Measurements from ENCODE around the gene SLC22A14. TPM values are rescaled to one million over a fixed set of nuclear protein-coding genes. Genes with fewer than 3 reads are reported as not detected.

Gene SLC22A14
- total RNA-seq, 2 donors from 2014 or later: 0.41 TPM; not detected in 1

DNA sequence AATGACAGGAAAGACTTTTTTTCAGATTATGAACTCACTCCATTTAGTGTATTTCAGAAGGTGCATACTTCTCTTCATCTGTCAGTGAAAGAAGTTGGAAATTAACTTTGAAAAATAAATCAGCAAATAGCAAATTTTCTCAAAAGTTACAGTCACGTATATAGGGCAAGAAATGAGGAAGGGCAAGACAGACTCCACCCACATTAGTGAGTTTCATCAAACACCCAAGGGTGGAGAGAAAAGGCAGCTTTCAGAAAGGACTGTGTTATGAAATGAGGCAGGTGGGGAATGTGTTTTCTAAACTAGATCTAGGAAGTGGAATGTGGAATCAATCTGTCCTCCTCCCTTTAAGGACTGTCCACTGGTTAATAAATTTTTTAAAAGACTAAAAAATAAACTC is 13.6 kb upstream of the SLC22A14 start:
- no peaks in the 10 kb centered on the region for H3K4me1 ChIP-seq (ENCODE audit: control insufficient read depth in 1 of 2, low read depth in 2 of 2)
- no peak for ATAC-seq (ENCODE audit: insufficient number of reproducible peaks, low FRiP score, low read depth)
- no peak for DNase-seq (ENCODE audit: low spot score)
- no peak overlapping the region for H3K27ac ChIP-seq
- no peaks in the 10 kb centered on the region for H3K27me3 ChIP-seq (replicated peaks; ENCODE audit: insufficient read depth)
- no peak for TF ChIP-seq CTCF (IDR thresholded peaks at IDR 0.05)
- no peak overlapping the region for H3K4me3 ChIP-seq
- no peaks in the 10 kb centered on the region for H3K36me3 ChIP-seq
- H3K9me3 ChIP-seq: no peaks in the 10 kb centered on the region

DNA sequence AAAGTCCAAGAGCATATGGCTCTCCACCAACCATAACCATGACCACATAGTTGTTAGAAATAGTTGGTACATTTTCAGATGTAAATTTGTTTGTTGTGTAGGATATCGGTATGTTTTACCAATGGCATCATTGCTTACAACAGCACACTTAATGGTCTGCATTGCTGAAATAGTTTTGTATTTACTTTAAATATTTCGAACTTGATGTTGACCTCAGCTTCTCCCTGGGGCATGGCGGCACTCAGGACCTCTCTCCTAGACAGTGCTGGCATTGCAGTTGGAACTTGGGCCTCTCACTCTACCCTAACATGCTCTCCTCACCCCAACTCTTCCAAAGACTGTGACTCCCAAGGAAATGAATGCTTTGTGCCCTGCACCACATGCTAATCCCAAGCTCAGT is 11.5 kb upstream of the SLC22A14 start:
- no peak for TF ChIP-seq CTCF (IDR thresholded peaks at IDR 0.05)
- ATAC-seq (ENCODE audit: insufficient number of reproducible peaks, low FRiP score, low read depth) (no peak), DNase-seq (ENCODE audit: low spot score) (no peak)
- Histone ChIP-seq H3K9me3 (no peaks in the 10 kb centered on the region), H3K4me1 (ENCODE audit: control insufficient read depth in 1 of 2, low read depth in 2 of 2) (no peaks in the 10 kb centered on the region), H3K27me3 (replicated peaks; ENCODE audit: insufficient read depth) (no peaks in the 10 kb centered on the region), H3K4me3 (no peak overlapping the region), H3K36me3 (no peaks in the 10 kb centered on the region), H3K27ac (no peak overlapping the region)

DNA sequence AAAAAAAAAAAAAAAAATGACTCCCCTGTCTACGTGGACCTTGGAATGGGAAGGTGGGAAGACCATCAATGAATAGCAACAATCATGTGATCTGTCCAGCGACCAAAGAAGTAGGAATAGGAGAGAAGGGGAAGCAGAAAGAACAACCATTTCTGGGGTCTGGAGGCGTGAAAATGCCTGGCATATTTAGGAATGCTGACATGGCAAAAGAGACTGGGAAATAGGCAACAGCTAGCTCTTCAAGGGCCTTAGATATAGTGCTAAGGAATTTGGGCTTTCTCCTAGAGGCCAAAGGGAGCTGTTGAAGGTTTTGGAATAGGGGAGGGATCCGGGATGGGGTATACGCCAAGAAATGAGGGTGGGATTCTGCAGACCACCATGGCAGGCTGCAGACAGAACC is 10.5 kb upstream of the SLC22A14 start:
- Histone ChIP-seq H3K4me3 (no peak overlapping the region), H3K27ac (no peak overlapping the region), H3K9me3 (no peaks in the 10 kb centered on the region), H3K36me3 (no peaks in the 10 kb centered on the region), H3K4me1 (ENCODE audit: control insufficient read depth in 1 of 2, low read depth in 2 of 2) (no peaks in the 10 kb centered on the region), H3K27me3 (replicated peaks; ENCODE audit: insufficient read depth) (no peaks in the 10 kb centered on the region)
- no peak for TF ChIP-seq CTCF (IDR thresholded peaks at IDR 0.05)
- no peak for DNase-seq (ENCODE audit: low spot score)
- no peak for ATAC-seq (ENCODE audit: insufficient number of reproducible peaks, low FRiP score, low read depth)

- no peak overlapping the region for H3K4me3 ChIP-seq
- H3K4me1 ChIP-seq (ENCODE audit: control insufficient read depth in 1 of 2, low read depth in 2 of 2): no peaks in the 10 kb centered on the region
- no peaks in the 10 kb centered on the region for H3K27me3 ChIP-seq (replicated peaks; ENCODE audit: insufficient read depth)
- H3K36me3 ChIP-seq: no peaks in the 10 kb centered on the region
- H3K9me3 ChIP-seq: no peaks in the 10 kb centered on the region
- ATAC-seq (ENCODE audit: insufficient number of reproducible peaks, low FRiP score, low read depth) (no peak), DNase-seq (ENCODE audit: low spot score) (no peak)
- H3K27ac ChIP-seq: no peak overlapping the region
- no peak for TF ChIP-seq CTCF (IDR thresholded peaks at IDR 0.05)
Measured at GRCh38 chr3:38274864-38275649, 7.0 kb upstream of the SLC22A14 start.

- H3K36me3 ChIP-seq: no peaks in the 10 kb centered on the region
- ATAC-seq (ENCODE audit: insufficient number of reproducible peaks, low FRiP score, low read depth) (no peak), DNase-seq (ENCODE audit: low spot score) (no peak)
- no peak overlapping the region for H3K4me3 ChIP-seq
- no peak overlapping the region for H3K27ac ChIP-seq
- no peaks in the 10 kb centered on the region for H3K9me3 ChIP-seq
- no peaks in the 10 kb centered on the region for H3K4me1 ChIP-seq (ENCODE audit: control insufficient read depth in 1 of 2, low read depth in 2 of 2)
- H3K27me3 ChIP-seq (replicated peaks; ENCODE audit: insufficient read depth): no peaks in the 10 kb centered on the region
- no peak for TF ChIP-seq CTCF (IDR thresholded peaks at IDR 0.05)
Measured at GRCh38 chr3:38275658-38276057, 6.4 kb upstream of the SLC22A14 start.

Measured in thoracic aorta (tissue), 2 donors.